Tibial nerve (tissue), 4 donors: ENCODE data around the gene CAMTA1.

ENCODE experiments used
- EP300 ChIP-seq, 2 donors: sonication (generic); formaldehyde crosslinking; IDR thresholded peaks; one replicate each; pipeline ENCODE4 v1.6.1; 2017; ENCODE audit warnings: antibody characterized with exemption in 2 of 2, mild to moderate bottlenecking in 1 of 2
- POLR2A ChIP-seq, 2 donors: fragments of 450-650 bp; IDR thresholded peaks; one replicate each; pipeline ENCODE4 v1.6.1; 2017; ENCODE audit warnings: antibody characterized with exemption in 2 of 2, mild to moderate bottlenecking in 2 of 2, moderate library complexity in 2 of 2
- TF ChIP-seq, protein P1 (sequence below), 5 experiments: fragments of 200-600 bp in 3 of 5; fragments of 450-650 bp in 2 of 5; sonication (generic) in 3 of 5; IDR thresholded peaks; one replicate each; pipeline ENCODE4 v1.5.1; 2016 to 2019; ENCODE audit warnings: antibody characterized with exemption in 5 of 5, mild to moderate bottlenecking in 3 of 5, moderate library complexity in 2 of 5

DNA sequence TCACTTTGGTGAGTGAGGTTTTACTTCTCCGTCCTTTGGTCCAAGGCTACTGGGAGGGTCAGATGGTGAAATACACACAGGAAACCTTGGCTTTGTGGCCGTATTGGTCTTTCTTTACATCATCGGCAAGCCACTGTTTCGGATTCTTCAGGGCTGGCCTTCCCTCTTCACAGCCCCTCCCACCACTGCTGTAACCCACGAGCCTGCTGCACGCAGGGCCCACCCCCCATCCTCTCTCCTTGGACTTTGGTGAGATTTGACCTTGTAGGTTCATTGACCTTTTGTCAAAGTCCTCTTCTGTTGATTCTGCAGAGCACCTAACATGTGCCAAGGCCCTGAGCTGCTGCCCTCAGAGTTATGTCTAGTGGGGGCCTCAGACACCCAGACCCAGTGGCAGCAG lies 328.6 kb downstream of the CAMTA1 start:
- TF ChIP-seq POLR2A (IDR thresholded peaks at IDR 0.05) = no peak
- TF ChIP-seq, protein P1, sequence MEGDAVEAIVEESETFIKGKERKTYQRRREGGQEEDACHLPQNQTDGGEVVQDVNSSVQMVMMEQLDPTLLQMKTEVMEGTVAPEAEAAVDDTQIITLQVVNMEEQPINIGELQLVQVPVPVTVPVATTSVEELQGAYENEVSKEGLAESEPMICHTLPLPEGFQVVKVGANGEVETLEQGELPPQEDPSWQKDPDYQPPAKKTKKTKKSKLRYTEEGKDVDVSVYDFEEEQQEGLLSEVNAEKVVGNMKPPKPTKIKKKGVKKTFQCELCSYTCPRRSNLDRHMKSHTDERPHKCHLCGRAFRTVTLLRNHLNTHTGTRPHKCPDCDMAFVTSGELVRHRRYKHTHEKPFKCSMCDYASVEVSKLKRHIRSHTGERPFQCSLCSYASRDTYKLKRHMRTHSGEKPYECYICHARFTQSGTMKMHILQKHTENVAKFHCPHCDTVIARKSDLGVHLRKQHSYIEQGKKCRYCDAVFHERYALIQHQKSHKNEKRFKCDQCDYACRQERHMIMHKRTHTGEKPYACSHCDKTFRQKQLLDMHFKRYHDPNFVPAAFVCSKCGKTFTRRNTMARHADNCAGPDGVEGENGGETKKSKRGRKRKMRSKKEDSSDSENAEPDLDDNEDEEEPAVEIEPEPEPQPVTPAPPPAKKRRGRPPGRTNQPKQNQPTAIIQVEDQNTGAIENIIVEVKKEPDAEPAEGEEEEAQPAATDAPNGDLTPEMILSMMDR (IDR thresholded peaks at IDR 0.05) = no peak
- TF ChIP-seq EP300 (IDR thresholded peaks at IDR 0.05) = no peak
